K562 (cell line): Measurements from ENCODE around the gene TPK1.

Experiments used
- ERF ChIP-seq: fragments of 450-650 bp; formaldehyde crosslinking; IDR thresholded peaks from 2 replicates; pipeline ENCODE4 v1.4.0; 2020; ENCODE audit warnings: mild to moderate bottlenecking, mixed read lengths
- ETV5 ChIP-seq: sonication (generic); formaldehyde crosslinking; IDR thresholded peaks from 2 replicates; pipeline ENCODE4 v1.4.0; 2020; ENCODE audit warnings: low read depth, mild to moderate bottlenecking, missing genetic modification reagents
- EZH2 ChIP-seq: IDR thresholded peaks from 2 replicates; pipeline ENCODE4 v1.6.1; 2012; ENCODE audit warnings: low read depth, mild to moderate bottlenecking, inconsistent platforms, low read length, borderline replicate concordance
- FOXJ3 ChIP-seq: sonication (generic); formaldehyde crosslinking; IDR thresholded peaks from 2 replicates; pipeline ENCODE4 v1.4.0; 2020; ENCODE audit warnings: mild to moderate bottlenecking, missing genetic modification reagents
- HDAC2 ChIP-seq: fragments of 450-650 bp; IDR thresholded peaks from 2 replicates; pipeline ENCODE4 v1.6.1; 2016; ENCODE audit warnings: mild to moderate bottlenecking
- KDM1A ChIP-seq, 2 experiments: fragments of 450-650 bp; IDR thresholded peaks; 2 replicates each; pipeline ENCODE4 v1.6.1; 2016; ENCODE audit warnings: mild to moderate bottlenecking in 2 of 2
- NR2C1 ChIP-seq, 2 experiments: fragments of 450-650 bp; IDR thresholded peaks; 2 replicates each; pipeline ENCODE4 v1.6.1; 2017; ENCODE audit warnings: mild to moderate bottlenecking in 2 of 2, antibody characterized with exemption in 1 of 2, inconsistent platforms in 1 of 2, missing compliant biosample characterization in 1 of 2, missing genetic modification characterization in 1 of 2
- STAT5A ChIP-seq: IDR thresholded peaks from 2 replicates; pipeline ENCODE4 v1.6.1; 2012; ENCODE audit warnings: low read length, inconsistent platforms, borderline replicate concordance
- U2AF1 ChIP-seq: fragments of 200-400 bp; formaldehyde crosslinking; optimal IDR thresholded peaks from 2 replicates; pipeline ENCODE3; 2017; ENCODE audit warnings: mild to moderate bottlenecking, low read depth, low read length, moderate library complexity
- YY1 ChIP-seq, 3 experiments: IDR thresholded peaks; 2 replicates each; pipeline ENCODE4 v1.6.1; 2011; ENCODE audit warnings: low read length in 2 of 3, mild to moderate bottlenecking in 2 of 3, moderate library complexity in 2 of 3, borderline replicate concordance in 1 of 3, control low read depth in 1 of 3, low read depth in 1 of 3; ENCODE audit not compliant: insufficient read depth in 3 of 3, insufficient replicate concordance in 2 of 3, control insufficient read depth in 1 of 3, insufficient read length in 1 of 3; ENCODE audit errors: extremely low read depth in 1 of 3
- ZNF41 ChIP-seq: fragments of 250-450 bp; sonication (Bioruptor Pico); conservative IDR thresholded peaks from 2 replicates; pipeline ENCODE4 v1.4.0; 2020; ENCODE audit warnings: mild to moderate bottlenecking
- TF ChIP-seq, protein P1 (sequence below): fragments of 450-650 bp; formaldehyde crosslinking; IDR thresholded peaks from 2 replicates; pipeline ENCODE4 v1.4.0; 2022; ENCODE audit warnings: mild to moderate bottlenecking, moderate library complexity
- TF ChIP-seq, protein P2 (sequence below): fragments of 250-450 bp; sonication (Bioruptor Pico); IDR thresholded peaks from 2 replicates; pipeline ENCODE4 v1.6.1; 2021; ENCODE audit warnings: mild to moderate bottlenecking
- TF ChIP-seq, protein P3 (sequence below): fragments of 450-650 bp; IDR thresholded peaks from 2 replicates; pipeline ENCODE4 v1.6.1; 2016; ENCODE audit warnings: missing biosample characterization, missing genetic modification characterization

DNA sequence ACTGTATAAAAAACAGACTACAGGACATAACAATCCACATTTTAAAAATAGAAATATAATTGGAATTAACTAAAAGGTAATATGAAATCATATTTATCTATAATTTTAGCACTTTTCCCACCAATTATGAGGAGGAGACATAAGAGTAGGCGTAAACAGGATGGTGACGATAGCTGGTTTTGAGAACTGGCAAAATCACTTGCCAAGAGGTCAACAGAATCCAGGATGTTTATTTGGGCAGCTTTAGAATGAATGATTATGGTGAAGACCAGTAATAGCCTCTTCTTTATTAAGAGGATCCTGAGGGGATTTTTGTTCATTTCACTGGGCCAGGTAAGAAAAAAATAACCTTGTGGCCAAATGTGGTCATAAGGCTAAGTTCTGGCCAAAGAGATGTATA, 67.2 kb downstream of the TPK1 start:
- TF ChIP-seq, protein P1, sequence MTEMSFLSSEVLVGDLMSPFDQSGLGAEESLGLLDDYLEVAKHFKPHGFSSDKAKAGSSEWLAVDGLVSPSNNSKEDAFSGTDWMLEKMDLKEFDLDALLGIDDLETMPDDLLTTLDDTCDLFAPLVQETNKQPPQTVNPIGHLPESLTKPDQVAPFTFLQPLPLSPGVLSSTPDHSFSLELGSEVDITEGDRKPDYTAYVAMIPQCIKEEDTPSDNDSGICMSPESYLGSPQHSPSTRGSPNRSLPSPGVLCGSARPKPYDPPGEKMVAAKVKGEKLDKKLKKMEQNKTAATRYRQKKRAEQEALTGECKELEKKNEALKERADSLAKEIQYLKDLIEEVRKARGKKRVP (CRISPR knock-in tag) = no peak
- TF ChIP-seq ZNF41 (CRISPR knock-in tag) (no peak), NR2C1 (IDR thresholded peaks at IDR 0.05) (no peak), NR2C1 (tag; IDR thresholded peaks at IDR 0.05) (no peak), ERF (CRISPR knock-in tag) (no peak), YY1 (IDR thresholded peaks at IDR 0.05; ENCODE audit: borderline replicate concordance in 1 of 3, control insufficient read depth in 1 of 3, extremely low read depth in 1 of 3, insufficient read depth in 3 of 3, insufficient read length in 1 of 3, insufficient replicate concordance in 2 of 3, low read depth in 1 of 3, low read length in 2 of 3) (no peak), EZH2 (no peak), KDM1A (IDR thresholded peaks at IDR 0.05) (no peak), HDAC2 (no peak), STAT5A (no peak), U2AF1 (no peak), FOXJ3 (CRISPR knock-in tag) (no peak), ETV5 (CRISPR knock-in tag) (no peak)
- TF ChIP-seq, protein P2, sequence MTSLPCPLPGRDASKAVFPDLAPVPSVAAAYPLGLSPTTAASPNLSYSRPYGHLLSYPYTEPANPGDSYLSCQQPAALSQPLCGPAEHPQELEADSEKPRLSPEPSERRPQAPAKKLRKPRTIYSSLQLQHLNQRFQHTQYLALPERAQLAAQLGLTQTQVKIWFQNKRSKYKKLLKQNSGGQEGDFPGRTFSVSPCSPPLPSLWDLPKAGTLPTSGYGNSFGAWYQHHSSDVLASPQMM (CRISPR knock-in tag) = no peak
- TF ChIP-seq, protein P3, sequence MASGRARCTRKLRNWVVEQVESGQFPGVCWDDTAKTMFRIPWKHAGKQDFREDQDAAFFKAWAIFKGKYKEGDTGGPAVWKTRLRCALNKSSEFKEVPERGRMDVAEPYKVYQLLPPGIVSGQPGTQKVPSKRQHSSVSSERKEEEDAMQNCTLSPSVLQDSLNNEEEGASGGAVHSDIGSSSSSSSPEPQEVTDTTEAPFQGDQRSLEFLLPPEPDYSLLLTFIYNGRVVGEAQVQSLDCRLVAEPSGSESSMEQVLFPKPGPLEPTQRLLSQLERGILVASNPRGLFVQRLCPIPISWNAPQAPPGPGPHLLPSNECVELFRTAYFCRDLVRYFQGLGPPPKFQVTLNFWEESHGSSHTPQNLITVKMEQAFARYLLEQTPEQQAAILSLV (tag) = no peak
